Activated T-cell treated with anti-CD3 and anti-CD28 coated beads for 1 hour (primary cell): ENCODE measurements around the gene TBC1D28.
"Not testable (repeated sequence)": the region's sequence is repeated elsewhere in the genome, so short reads cannot be mapped to it uniquely, and the experiment has no call there.

Experiments used
- DNase-seq: peaks from one replicate; pipeline ENCODE4 v3.0.0-alpha.2; 2020; ENCODE audit warnings: low read depth

The TBC1D28 gene

DNA sequence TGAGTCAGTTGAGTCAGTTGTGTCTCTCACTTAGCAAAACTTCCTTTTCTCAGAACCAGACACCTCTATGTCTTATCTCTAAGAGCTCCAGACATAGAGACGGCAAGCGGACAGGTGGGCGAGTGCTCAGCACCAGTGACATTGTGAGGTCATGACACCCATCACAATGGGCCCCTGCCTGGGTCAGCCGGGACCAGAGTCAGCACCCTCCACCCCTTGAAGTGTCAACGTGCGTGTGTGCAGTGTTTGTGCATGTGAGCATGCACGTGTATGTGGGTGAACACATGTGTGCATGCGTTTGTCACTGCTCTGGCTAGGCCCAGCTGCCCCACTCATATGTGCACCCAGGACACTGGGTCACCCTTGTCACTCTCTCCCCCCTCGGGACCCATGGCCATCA lies at the start of gene TBC1D28:
TSS of gene TBC1D28 (minus strand) at position 101 of the 400 bp plus-strand sequence. CDS start 3,039 bp downstream, outside the sequence.
- not testable (repeated sequence) for DNase-seq

DNA sequence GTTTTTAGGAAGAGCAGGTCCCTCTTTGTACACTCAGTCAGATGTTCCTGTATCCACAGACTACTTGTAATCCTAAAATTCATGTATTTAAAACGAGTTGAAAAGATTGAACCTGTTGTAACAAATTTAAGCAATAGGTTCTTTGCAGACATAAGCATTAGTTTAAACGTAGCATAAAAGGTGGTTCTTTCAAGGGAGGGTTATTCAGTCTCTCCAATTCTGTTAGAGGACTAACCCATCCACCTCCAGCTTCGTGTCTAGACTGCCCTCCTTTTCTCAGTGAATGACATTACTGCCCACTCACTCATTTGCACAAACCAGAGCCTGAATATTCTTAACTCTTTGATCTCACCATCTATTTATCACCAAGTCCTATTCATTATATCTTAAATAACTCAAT lies 38.5 kb upstream of the TBC1D28 start:
- DNase-seq: not testable (repeated sequence)

DNA sequence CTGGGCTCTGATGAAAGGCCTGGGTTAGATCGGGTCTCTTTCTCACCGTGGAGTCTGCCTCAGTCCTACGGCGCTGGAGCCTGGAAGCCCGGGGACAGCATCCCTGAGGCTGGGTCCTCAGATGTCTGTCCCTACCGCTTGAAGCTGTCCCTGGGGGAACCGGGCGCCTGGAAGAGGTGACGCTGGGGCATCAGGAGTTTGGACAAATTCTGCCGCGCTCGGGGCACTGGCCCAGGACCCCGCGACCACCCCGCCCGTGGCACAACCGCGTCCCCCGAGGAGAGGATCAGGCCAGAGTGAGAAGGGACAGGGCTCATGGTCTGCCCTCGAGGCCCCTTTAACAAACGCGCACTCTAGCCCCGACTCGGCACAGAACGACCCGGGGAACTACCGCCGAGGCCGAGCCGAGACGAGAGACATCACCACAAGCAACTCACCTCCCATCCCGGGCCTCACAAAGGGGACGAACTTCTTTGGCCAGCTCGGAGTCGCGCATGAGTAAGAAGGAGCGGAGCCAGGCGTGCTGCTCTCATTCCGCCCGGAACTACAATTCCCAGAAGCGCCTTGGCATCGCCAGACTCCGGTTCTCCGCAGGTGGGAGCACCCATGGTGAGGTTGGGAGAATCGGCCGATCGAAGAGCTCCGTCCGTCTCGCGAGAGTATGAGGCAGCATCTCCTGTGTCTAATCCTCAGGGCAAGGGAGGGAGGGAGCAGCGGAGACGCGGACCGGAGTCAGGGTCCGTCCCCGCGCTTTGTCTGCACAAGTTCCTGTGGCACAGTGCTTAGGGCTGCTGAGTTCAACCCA lies 37.8 kb upstream of the TBC1D28 start, which contains the start of gene FOXO3B:
TSS of gene FOXO3B (minus strand) at position 548 of the 805 bp plus-strand sequence. CDS start 663 bp downstream, outside the sequence.
- DNase-seq: peak; percentile 50

DNA sequence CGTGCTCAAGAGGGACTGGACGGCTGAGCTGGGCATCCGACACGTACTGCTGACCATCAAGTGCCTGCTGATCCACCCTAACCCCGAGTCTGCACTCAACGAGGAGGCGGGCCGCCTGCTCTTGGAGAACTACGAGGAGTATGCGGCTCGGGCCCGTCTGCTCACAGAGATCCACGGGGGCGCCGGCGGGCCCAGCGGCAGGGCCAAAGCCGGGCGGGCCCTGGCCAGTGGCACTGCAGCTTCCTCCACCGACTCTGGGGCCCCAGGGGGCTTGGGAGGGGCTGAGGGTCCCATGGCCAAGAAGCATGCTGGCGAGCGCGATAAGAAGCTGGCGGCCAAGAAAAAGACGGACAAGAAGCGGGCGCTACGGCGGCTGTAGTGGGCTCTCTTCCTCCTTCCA lies 33.2 kb upstream of the TBC1D28 start:
- DNase-seq: not testable (repeated sequence)

DNA sequence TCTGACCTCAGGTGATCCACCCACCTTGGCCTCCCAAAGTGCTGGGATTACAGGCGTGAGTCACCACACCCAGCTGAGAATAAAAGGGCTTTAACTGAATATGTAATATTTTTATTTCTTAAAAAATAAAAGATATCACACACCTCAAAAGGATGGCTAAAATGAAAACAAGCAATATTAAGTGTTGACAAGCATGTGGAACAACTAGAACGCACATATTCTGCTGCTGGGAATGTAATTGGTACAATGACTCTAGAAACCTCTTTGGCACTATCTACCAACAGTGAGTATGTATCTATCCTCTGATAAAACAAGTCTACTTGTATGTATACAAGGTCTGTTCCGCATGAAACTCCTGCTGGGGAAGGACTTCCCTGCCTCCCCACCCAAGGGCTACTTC lies 32.7 kb upstream of the TBC1D28 start:
- DNase-seq: not testable (repeated sequence)

DNA sequence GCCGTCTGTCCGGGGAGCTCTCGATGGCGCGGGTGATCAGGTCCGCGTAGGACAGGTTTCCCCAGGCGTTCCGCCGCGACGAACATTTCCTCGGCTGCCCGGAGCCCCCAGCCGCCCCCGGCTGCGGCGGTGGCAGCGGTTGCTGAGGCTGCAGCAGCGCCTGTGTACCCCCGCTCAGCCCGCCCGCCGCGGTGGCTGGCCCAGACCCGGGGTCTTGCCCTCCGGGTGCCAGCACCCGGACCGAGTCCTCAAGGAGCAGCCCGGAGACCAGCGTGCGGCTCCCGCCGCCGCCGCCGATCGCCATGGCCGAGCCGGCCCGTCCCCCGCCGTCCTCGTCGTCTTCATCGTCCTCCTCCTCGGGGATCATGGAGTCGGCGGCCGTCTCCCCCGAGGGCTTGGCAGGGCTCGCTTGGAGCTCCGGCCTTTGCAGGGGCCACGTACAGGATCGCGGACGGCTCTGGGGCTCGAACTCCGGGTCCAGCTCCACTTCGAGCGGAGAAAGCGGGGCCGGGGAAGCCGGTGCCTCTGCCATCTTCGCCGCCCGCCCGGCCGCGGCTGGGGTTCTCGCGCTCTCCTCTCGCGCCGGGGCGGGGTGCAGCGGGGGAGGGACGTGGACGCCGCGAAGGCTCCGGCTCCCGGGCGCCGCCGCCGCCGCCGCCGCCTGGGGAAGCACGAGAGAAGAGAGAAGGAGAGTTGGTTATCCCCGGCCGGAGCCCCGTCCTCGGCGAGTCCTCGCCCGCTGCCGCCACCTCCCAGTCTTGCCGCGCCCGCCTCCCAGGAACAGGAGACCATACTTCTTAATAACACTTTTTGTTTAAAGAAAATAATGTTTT lies 28.4 kb upstream of the TBC1D28 start:
- not testable (repeated sequence) for DNase-seq

DNA sequence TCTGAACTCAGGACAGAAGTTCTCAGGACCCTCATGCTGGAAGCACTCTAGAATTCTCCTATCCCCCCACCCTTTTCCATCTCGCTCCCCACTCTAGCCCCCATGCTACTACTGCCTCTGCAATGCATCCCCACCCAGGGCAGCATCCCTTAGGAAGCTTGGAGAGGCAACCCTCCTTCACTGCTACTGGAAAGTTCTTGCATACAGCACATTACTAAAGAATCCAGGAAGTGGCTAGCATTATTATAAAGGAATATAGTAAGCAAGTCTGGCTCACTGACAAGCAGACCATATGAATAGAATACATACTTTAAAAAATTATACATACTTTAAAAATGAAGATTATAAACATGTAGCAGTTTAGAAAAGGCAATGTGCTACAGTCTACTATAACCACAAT lies 24.4 kb upstream of the TBC1D28 start:
- DNase-seq: not testable (repeated sequence)

DNA sequence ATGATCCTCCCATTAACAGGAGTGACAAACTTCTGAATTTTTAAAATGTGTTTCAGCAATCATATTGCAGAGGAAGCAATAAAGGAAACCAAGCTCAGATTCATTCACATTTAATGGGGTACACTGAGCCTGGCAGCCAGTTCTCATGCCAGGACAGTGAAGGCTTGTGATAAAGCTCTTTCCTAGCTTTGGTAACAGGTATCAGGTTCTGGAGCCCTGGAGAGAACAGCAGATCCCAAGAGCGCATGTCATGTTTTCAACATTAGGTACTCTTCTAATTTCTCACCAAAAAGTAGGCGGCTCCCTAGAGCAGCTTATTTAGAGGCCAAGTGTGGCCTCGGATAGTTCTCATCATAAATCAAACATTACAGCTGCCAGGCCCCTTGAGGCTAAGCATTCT lies 23.3 kb upstream of the TBC1D28 start:
- DNase-seq: not testable (repeated sequence)

DNA sequence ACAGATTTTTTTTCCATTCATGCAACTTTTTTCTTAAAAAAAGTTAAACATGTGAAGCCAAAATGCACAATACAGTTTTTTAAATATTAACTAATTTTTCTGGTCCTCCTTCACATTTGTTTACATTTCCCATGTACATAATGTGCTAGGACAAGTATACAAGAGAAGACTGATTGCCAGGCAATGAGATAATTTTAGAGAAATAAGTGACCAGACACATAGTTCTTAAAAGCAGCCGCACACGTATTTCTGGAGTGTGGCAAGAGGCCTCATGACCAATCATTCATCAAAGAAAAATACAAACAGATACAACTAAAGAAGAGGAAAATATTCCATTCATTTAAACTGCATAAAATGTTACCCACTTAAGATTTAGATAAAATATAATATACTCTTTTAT lies 22.1 kb upstream of the TBC1D28 start:
- DNase-seq: not testable (repeated sequence)

DNA sequence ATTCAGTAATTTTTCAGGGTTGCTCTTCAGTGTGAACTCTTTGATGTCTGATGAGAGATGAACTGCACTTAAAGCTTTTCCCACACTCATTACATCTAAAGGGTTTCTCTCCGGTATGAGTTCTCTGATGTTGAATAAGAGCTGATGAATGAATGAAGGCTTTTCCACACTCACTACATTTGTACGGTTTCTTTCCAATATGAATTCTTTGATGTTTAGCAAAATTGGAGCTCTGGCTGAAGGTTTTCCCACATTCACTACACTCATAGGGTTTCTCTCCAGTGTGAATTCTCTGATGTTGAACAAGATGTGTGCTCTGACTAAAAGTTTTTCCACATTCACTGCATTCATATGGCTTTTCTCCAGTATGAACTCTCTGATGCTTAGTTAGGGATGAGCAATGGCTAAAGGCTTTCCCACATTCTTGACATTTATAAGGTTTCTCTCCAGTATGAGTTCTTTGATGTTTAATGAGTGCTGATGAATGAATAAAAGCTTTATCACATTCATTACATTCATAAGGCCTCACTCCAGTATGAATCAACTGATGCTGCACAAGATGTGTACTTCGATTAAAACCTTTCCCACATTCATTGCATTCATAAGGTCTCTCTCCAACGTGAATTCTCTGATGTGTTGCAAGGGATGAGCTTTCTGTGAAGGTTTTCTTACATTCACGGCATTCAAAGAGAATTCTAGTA lies 17.9 kb upstream of the TBC1D28 start:
- not testable (repeated sequence) for DNase-seq

DNA sequence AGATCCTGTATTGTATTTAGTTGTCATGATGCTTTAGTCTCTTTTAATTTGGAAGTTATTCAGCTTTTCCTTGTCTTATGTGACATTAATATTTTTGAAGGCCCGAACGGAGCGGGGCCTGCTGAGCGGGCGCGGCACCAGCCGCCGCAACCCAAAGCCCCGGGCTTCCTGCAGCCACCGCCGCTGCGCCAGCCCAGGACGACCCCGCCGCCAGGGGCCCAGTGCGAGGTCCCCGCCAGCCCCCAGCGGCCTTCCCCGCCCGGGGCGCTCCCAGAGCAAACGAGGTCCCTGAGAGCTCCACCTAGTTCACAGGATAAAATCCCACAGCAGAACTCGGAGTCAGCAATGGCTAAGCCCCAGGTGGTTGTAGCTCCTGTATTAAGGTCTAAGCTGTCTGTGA lies 5.9 kb upstream of the TBC1D28 start:
- DNase-seq: not testable (repeated sequence)

DNA sequence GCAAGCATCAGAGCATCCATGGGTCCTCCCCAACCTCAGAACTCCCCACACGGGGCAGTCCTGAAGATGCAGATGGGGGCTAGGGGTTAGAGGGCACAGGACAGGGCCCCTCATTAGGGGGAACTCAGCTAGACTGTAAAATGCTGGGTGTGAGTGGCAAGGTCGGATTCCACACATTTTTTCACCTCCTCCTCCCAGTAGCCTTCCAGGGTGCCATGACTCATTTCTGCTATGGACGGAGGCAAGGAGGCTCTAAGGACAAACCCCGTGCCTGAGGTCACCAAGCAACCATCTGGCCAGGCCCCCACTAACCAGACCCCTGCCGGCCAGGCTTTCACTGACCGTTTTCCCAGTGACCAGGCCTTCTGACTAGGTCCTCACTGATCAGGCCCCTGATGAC lies 1.1 kb downstream of the TBC1D28 start:
- not testable (repeated sequence) for DNase-seq

DNA sequence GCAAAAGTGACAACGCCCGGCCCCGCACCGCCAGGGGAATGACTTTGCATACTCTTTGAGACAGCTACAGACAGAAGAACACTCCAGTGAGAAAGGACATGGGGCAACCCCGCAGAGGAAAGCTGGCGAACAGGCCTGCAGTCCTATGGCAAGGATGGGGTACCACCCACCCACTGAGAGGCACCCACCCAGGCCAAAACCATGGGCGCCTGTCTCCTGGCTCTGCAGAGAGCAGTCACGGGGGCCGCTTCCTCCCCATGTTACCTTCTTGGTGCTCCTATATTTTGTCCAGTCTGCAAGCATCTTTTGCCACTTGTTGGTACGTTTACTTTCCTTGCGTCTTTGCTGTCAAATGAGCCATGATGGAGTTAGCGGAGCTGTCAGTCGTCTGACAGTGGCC lies 5.8 kb downstream of the TBC1D28 start:
- DNase-seq: not testable (repeated sequence)

DNA sequence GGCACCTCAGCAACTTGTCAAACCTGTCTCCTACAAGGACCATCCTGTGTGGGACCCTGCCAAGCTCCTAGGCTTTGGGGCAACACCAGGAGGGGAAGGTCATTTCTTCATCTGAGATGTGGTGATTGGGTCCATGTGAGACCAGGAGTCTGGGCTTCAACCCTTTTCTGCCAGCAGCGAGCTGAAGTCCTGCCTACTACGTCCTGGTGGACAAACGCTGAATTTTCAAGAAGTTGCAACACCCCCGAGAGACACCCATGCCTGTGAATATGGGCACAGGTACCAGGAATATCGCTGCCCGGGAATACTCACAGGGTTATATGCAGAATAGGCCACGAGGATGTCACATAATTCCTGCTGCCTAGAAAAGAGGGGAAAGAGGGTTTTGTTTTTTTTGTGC lies 8.0 kb downstream of the TBC1D28 start:
- not testable (repeated sequence) for DNase-seq

DNA sequence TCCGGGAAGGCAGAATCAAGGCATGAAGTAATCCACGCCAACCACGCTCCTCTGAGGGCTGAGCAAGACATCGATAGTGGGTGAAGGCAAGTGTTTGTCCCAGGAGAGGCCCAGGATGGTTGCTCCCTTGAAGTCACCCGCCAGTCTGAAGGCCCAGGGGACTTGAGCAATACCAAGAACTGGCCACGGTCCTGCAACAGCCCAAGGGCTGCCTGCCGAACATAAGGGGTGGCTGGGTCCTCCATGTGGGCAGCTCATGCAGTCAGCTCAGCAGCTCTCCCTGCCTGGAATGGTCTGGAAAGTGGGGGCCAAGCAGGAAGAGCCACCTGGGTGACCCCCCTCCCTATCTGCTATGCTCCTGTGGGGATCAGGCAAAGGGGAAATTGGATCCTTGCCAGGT lies 8.4 kb downstream of the TBC1D28 start:
- not testable (repeated sequence) for DNase-seq

DNA sequence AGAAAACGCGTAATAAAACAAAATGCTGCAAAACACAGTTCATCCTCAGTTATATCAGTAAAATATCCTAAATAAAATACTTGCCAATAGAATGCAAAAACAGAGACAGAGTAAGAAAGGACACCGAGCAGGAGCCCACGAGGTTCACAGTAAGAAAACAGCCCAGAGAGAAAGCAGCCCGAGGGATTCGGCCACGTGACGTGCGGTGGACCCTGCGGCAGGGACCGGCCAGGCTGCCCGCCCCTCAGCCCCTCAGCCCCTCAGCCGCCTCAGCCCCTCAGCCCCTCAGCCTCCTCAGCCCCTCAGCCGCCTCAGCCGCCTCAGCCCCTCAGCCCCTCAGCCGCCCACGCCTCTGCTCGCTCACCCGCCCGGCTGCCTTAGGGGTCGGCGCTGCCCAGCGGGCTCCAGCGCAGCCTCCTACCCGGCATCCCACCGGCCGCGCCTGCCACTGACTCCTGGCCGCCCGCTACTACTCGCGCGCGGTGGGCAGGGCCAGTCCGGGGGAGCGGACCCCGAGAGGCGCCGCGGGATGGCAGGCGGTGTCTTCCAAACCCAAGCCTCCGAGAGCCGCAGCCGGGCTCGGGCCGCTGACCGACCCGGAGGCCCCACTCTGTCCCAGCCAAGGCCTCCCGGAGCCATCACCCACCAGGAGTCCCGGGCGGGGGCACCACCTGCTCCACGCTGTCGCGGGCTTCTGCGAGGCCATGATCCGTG lies 9.5 kb downstream of the TBC1D28 start:
- DNase-seq: not testable (repeated sequence)

DNA sequence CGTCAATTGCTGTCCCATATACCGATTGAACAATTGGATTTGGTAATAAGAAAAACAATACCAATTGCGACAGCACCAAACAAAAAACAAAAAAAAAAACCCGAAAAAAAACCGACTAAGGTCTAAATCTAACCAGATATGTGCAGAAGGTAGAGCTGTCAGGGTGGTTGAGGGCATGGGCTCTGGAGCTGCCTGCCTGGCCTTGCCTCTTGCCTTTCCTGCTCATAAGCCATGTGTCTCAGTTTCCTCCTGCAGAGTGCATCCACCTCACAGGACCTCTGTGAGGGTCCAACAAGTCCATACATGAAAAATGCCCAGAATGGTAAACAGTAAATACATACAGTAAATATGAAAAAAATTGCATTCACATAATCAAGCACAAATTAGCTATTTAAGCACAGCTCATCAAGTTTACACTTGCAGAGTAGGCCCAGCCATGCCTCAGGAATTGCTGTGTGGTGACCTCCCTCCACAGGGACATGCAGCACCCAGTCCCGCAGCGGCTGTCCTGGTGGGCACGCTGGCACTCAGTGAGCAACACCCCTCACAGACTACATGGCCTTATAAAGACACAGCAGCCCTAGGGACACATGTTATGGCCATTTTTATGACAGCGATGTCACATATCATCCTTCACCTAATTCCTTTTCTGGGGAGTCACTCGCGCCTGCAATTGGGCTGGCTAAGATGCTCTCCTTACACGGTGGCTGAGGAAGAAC lies 17.9 kb downstream of the TBC1D28 start:
- no peak for DNase-seq

DNA sequence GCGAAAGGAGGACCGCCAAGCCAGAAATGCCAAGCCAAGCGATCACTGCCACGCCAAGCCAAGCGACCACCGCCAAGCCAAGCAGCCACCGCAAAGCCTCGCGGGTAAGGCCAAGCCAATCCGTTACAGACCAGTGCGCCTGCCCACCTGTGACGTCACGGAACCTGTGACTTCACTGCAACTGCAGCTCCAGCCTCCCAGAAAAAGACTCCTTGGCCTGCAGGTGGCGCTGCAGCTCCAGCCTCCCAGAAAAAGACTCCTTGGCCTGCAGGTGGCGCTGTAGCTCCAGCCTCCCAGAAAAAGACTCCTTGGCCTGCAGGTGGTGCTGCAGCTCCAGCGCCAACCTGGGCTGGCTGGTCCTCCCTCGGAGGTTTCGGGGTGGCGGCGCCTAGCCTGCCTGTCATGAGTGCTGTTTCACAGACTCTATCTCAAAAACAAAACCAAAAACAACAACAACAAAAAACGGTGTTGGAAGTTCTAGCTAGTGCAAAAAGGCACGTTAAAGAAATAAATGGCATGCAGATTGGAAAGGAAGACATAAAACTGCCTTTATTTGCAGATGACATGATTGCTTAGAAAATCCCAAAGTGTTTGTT lies 18.6 kb downstream of the TBC1D28 start:
- DNase-seq: peak; percentile 94

DNA sequence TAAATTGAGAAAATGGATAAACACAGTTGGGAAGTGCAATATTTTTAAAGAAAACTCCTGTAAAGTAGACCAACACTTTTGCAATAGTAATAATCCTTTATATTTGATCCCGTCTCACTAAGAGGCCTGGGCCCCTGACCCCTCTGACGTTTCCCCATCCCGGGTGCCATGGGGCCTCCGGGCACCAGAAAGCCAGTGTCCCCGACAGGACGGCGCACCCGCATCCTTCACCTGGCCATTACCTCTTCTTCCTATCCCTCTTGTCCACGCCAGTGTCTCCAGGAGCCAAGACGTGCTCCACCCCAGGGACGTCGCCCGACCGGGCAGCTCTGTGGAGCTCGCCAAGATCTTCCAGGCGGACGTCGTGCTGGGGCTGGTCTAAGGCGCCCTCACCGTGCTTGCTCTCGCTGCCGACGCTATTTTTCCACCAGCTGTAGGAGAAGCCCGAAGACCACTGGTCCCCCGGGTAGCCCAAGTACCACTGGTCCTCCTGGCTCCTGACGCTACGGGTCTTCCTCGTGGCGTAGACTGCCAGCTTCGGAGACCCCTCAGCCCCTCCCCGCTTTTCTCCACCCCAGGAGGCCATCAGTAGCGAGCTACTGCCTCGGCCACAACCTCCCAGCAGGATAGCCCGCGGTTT lies 19.2 kb downstream of the TBC1D28 start:
- DNase-seq: peak; percentile 7

DNA sequence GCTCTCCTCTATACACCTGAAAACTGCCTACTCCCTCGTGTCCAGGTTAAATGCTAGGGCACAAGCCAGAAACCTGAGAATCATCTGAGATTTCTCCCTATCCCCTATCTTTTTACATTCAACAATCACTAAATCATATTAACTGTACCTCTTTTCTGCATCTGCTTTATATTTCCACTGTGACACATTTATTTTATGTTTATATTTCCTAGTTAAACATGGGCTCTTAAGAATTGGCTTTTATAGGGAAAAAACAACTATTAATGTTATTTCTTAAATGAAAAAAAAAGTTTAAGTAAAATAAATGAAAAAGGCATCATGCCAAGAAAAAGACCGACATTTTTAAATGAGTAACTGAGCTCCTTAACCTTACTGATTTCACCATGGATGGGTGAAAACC lies 26.6 kb downstream of the TBC1D28 start:
- not testable (repeated sequence) for DNase-seq
